Naive B cell (primary cell): Measurements from ENCODE around the gene ZNF536. TPM values are rescaled to one million over a fixed set of nuclear protein-coding genes. Genes with fewer than 3 reads are reported as not detected.

Source experiments
- ATAC-seq, 2 donors: fragments of 150-1000 bp; cut with Tn5 transposase; 2 replicates each; pipeline ENCODE4 v1.10.0; 2021; ENCODE audit warnings: low read depth in 2 of 2, mild to moderate bottlenecking in 2 of 2, moderate library complexity in 2 of 2
- DNase-seq: peaks from one replicate; pipeline ENCODE4 v3.0.0; 2022
- H3K27ac Mint-ChIP-seq, 6 donors: one replicate each; pipeline ENCODE4 v1.8.0; 2020 to 2022; ENCODE audit warnings: mild to moderate bottlenecking in 6 of 6, mixed read lengths in 6 of 6, moderate library complexity in 5 of 6, inconsistent platforms in 2 of 6
- H3K27me3 Mint-ChIP-seq, 3 donors: one replicate each; pipeline ENCODE4 v1.8.0; 2021 to 2022; ENCODE audit warnings: mixed read lengths in 3 of 3, mild to moderate bottlenecking in 1 of 3
- H3K36me3 Mint-ChIP-seq, 2 donors: one replicate each; pipeline ENCODE4 v1.8.0; 2020 to 2022; ENCODE audit warnings: mixed read lengths in 2 of 2, inconsistent platforms in 1 of 2, mild to moderate bottlenecking in 1 of 2
- H3K4me1 Mint-ChIP-seq, 3 donors: one replicate each; pipeline ENCODE4 v1.8.0; 2020 to 2022; ENCODE audit warnings: mixed read lengths in 3 of 3, inconsistent platforms in 1 of 3, mild to moderate bottlenecking in 1 of 3, moderate library complexity in 1 of 3
- H3K4me3 Mint-ChIP-seq, 8 donors: one replicate each; pipeline ENCODE4 v1.8.0; 2020 to 2022; ENCODE audit warnings: mild to moderate bottlenecking in 8 of 8, mixed read lengths in 8 of 8, moderate library complexity in 8 of 8, inconsistent platforms in 2 of 8
- H3K9me3 Mint-ChIP-seq, 7 donors: one replicate each; pipeline ENCODE4 v1.8.0; 2020 to 2022; ENCODE audit warnings: mixed read lengths in 7 of 7, mild to moderate bottlenecking in 5 of 7, inconsistent platforms in 2 of 7, moderate library complexity in 1 of 7
- polyA plus RNA-seq, 6 donors: library from polyadenylated mRNA; unstranded; fragments of 300-500 nt; fragmentation: Illumina TruSeq; gene quantifications; one replicate each; pipeline ENCODE4 v1.2.3, GENCODE V29; 2021; ENCODE audit warnings: low read depth in 6 of 6

Gene ZNF536
- polyA plus RNA-seq, 6 donors from 2014 or later, result 0.08 TPM; not detected in 5

GRCh38 chr19:30376272-30376671, 4.1 kb downstream of the ZNF536 start:
- no peak for ATAC-seq
- Mint-ChIP-seq H3K4me3 (no peak overlapping the region), H3K27ac (no peak overlapping the region), H3K36me3 (no peaks in the 10 kb centered on the region), H3K27me3 (peaks cover 16 to 44% (median 39%) of the 10 kb centered on the region in 3 donors), H3K9me3 (peaks cover 0 to 2% (median 0%) of the 10 kb centered on the region in 7 donors), H3K4me1 (peaks cover 0 to 5% (median 0%) of the 10 kb centered on the region in 3 donors)
- DNase-seq, result no peak

GRCh38 chr19:30376826-30377425, 4.7 kb downstream of the ZNF536 start:
- no peak overlapping the region for H3K4me3 Mint-ChIP-seq
- no peak overlapping the region for H3K27ac Mint-ChIP-seq
- H3K36me3 Mint-ChIP-seq, result no peaks in the 10 kb centered on the region
- peaks cover 0 to 5% (median 0%) of the 10 kb centered on the region in 3 donors for H3K4me1 Mint-ChIP-seq
- DNase-seq, result no peak
- H3K9me3 Mint-ChIP-seq, result peaks cover 0 to 6% (median 0%) of the 10 kb centered on the region in 7 donors
- ATAC-seq, result no peak
- peaks cover 15 to 41% (median 37%) of the 10 kb centered on the region in 3 donors for H3K27me3 Mint-ChIP-seq

DNA sequence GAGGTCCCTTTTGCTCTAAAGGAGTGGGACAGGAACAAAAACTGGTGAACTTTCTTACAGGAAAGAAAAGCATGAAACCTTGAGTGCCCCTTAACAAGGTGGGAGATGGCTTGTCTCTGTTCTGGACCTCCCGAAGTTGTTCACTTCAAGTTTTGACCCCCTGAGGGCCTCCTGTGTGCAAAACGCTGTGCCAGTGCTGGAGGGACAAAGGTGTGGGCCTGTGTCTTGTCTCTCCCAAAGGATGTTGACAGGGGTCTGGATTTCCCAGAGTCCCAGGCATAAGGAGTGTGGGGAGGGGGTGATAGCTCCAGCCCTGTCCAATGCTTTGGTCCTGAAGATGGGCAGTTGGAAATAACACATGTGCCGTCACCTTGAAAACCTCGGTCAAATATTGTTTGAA, 6.5 kb downstream of the ZNF536 start:
- Mint-ChIP-seq H3K36me3 (no peaks in the 10 kb centered on the region), H3K27me3 (peaks cover 7 to 24% (median 21%) of the 10 kb centered on the region in 3 donors), H3K4me1 (peaks cover 0 to 5% (median 0%) of the 10 kb centered on the region in 3 donors), H3K9me3 (peaks cover 0 to 6% (median 0%) of the 10 kb centered on the region in 7 donors), H3K4me3 (peak overlapping the region in 1 of 8 donors; percentile 47), H3K27ac (no peak overlapping the region)
- DNase-seq, result no peak
- no peak for ATAC-seq

DNA sequence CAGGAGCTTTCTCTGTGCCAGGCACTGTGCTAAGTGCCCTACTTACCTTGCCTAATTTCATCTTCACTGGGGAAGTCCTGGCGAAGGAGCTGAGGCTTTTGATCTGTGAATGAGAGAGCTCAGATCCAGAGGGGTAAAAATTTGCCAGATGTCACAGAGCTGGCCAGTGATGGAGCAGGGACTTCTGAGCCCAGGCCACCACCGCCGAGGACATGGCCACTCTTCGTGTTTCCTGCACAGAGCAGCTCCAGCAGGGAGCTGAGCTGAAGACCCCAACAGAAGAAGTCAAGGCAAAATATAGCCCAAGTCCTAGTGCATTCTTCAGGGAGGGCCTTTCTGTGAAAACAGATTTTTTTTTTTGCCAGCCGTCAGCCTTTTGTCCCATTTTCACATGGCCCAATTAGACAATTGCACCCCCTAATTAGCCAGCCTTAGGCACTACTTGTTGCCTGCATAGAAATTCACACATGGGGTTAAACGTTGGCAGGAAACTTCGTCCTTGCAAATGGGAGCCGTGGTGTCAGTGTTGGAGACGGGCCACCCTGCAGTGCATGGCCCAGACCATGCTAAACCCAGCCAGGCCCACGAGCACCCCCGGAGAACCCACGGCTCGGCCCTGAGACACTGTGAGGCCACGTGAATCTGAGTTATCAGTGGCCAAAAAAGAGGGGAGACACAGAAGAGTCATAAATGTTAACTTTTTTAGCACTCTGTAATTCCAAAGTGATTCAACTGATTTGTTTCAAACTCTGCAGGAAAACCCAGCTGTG, 7.8 kb downstream of the ZNF536 start:
- Mint-ChIP-seq H3K4me3 (no peak overlapping the region), H3K27ac (no peak overlapping the region), H3K36me3 (no peaks in the 10 kb centered on the region), H3K4me1 (peaks cover 0 to 5% (median 0%) of the 10 kb centered on the region in 3 donors), H3K9me3 (peaks cover 0 to 6% (median 0%) of the 10 kb centered on the region in 7 donors), H3K27me3 (peaks cover 7 to 23% (median 20%) of the 10 kb centered on the region in 3 donors)
- DNase-seq (no peak), ATAC-seq (no peak)

DNA sequence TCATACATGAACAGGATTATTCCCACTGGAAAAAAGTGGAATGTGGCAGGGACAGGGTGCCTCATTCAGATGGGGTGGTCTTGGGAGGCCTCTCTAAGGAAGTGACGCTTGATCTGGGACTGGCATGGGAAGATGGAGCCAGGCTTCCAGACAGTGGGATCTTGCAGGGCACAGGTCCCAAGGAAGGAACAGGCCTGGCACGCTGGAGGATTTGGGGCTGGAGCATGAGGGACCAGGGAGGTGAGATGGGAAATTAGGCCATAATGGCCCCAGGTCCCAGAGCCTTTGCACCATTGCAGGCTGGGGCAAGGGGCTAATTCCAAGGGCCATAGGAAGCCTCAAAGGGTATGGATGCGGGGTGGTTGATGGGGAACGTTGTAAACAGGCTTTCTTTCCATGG, 9.2 kb downstream of the ZNF536 start:
- Mint-ChIP-seq H3K27me3 (peaks cover 4 to 22% (median 7%) of the 10 kb centered on the region in 3 donors), H3K36me3 (no peaks in the 10 kb centered on the region), H3K9me3 (peaks cover 0 to 6% (median 0%) of the 10 kb centered on the region in 7 donors), H3K4me1 (no peaks in the 10 kb centered on the region), H3K27ac (peak overlapping the region in 1 of 6 donors; percentile 73), H3K4me3 (no peak overlapping the region)
- no peak for DNase-seq
- no peak for ATAC-seq

- no peak for DNase-seq
- Mint-ChIP-seq H3K27ac (no peak overlapping the region), H3K4me1 (no peaks in the 10 kb centered on the region), H3K4me3 (no peak overlapping the region), H3K36me3 (no peaks in the 10 kb centered on the region), H3K27me3 (peaks cover 0 to 12% (median 4%) of the 10 kb centered on the region in 3 donors), H3K9me3 (peaks cover 0 to 6% (median 0%) of the 10 kb centered on the region in 7 donors)
- ATAC-seq, result no peak
These were observed 13.0 kb downstream of the ZNF536 start for GRCh38 chr19:30385174-30385573.

GRCh38 chr19:30385666-30386065, 13.5 kb downstream of the ZNF536 start:
- no peak for DNase-seq
- no peaks in the 10 kb centered on the region for H3K4me1 Mint-ChIP-seq
- H3K27ac Mint-ChIP-seq, result peak overlapping the region in 1 of 6 donors; percentile 86
- H3K4me3 Mint-ChIP-seq, result no peak overlapping the region
- H3K9me3 Mint-ChIP-seq, result peaks cover 0 to 6% (median 0%) of the 10 kb centered on the region in 7 donors
- H3K27me3 Mint-ChIP-seq, result peaks cover 0 to 12% (median 4%) of the 10 kb centered on the region in 3 donors
- no peaks in the 10 kb centered on the region for H3K36me3 Mint-ChIP-seq
- no peak for ATAC-seq

DNA sequence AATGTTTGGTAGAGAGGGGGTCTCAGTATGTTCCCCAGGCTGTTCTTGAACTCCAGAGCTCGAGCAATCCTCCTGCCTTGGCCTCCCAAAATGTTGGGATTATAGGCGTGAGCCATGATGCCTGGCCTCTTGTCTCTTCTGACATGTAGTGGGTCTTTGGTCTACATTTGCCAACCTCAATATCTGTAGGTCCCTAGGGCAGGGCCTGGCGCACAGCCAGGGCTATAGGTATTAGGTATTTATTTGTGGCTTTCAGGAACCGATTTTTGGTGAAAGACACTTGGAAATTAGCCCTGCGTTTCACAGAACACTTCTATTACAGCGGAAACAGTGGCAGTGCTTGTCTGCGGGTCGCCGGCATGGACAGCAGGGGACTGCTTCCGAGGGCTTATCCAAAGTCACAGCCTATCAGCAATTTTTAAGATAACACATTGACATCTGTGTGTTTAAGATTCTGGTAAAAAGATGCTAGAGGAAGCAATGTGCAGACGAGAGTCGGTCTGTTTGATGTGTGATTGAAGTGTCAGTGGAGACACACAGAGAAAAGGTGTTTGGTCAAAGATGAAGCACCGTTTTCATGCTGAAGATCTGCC, 14.5 kb downstream of the ZNF536 start:
- no peak overlapping the region for H3K27ac Mint-ChIP-seq
- no peak overlapping the region for H3K4me3 Mint-ChIP-seq
- ATAC-seq, result no peak
- H3K4me1 Mint-ChIP-seq, result no peaks in the 10 kb centered on the region
- peaks cover 0 to 4% (median 0%) of the 10 kb centered on the region in 7 donors for H3K9me3 Mint-ChIP-seq
- H3K36me3 Mint-ChIP-seq, result no peaks in the 10 kb centered on the region
- H3K27me3 Mint-ChIP-seq, result peaks cover 0 to 13% (median 4%) of the 10 kb centered on the region in 3 donors
- DNase-seq, result no peak

GRCh38 chr19:30387311-30388115, 15.3 kb downstream of the ZNF536 start:
- DNase-seq (no peak), ATAC-seq (no peak)
- Mint-ChIP-seq H3K9me3 (peaks cover 0 to 2% (median 0%) of the 10 kb centered on the region in 7 donors), H3K36me3 (no peaks in the 10 kb centered on the region), H3K4me3 (no peak overlapping the region), H3K27me3 (peaks cover 6 to 19% (median 8%) of the 10 kb centered on the region in 3 donors), H3K27ac (no peak overlapping the region), H3K4me1 (no peaks in the 10 kb centered on the region)

- no peak overlapping the region for H3K4me3 Mint-ChIP-seq
- ATAC-seq, result no peak
These were observed 16.1 kb downstream of the ZNF536 start for GRCh38 chr19:30388327-30388726.

DNA sequence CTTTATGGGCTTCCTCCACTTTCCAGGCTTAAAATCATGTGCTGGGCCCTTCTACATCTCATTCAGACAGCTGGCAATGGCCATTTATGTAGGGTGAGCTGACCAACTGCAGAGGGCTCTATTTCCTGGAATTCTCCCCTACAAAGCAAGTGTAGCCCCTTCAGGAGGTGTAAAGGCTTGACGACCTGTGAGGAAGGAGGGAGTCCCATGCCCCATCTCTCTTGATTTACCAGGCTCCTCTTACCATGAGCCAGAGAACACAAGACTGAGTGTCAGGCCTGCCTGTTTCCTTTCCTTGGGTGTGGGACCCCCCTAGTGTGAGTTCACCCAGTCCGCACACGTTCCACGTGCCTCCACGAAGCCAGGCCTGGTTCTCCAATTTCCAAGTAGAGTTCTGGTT, 16.6 kb downstream of the ZNF536 start:
- no peaks in the 10 kb centered on the region for H3K36me3 Mint-ChIP-seq
- DNase-seq, result no peak
- H3K4me3 Mint-ChIP-seq, result no peak overlapping the region
- peaks cover 10 to 27% (median 20%) of the 10 kb centered on the region in 3 donors for H3K27me3 Mint-ChIP-seq
- peaks cover 0 to 7% (median 0%) of the 10 kb centered on the region in 7 donors for H3K9me3 Mint-ChIP-seq
- H3K4me1 Mint-ChIP-seq, result no peaks in the 10 kb centered on the region
- ATAC-seq, result no peak
- no peak overlapping the region for H3K27ac Mint-ChIP-seq

More at GRCh38 chr19:30388327-30388726, 16.1 kb downstream of the ZNF536 start:
- Mint-ChIP-seq H3K27me3 (peaks cover 10 to 22% (median 15%) of the 10 kb centered on the region in 3 donors), H3K27ac (no peak overlapping the region), H3K4me1 (no peaks in the 10 kb centered on the region), H3K9me3 (peaks cover 0 to 2% (median 0%) of the 10 kb centered on the region in 7 donors), H3K36me3 (no peaks in the 10 kb centered on the region)
- no peak for DNase-seq

DNA sequence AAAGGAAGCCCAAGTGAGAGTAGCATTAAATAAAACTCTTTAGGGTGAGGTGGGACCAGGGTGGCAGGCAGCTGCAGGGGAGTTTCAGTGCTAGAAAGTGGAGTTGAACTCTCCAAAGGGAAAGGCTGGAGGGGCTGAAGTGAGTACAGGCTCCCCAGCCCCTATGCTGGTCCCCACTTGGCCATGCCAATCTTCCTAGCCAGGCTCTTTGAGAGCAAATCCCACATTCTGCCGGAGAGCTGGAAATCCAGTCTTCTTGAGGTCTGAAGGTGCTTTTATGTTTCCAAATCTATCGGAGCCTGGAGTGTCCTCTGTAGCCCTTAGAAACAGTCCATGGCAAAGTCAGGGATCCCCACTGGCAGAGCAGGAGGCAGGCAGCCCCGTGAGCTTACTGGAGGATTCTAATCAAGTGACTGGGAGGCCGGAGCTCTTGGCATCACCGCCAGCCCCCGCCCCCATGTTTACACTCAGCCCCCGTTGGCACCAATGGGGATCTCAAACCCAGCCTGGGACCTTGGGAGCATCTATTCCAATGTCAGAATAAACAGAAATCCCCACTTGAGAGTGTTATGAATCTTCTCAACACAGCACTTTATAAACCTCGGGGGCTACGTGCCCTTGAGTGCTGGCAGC, 18.3 kb downstream of the ZNF536 start:
- DNase-seq (no peak), ATAC-seq (no peak)
- Mint-ChIP-seq H3K27me3 (peaks cover 10 to 27% (median 24%) of the 10 kb centered on the region in 3 donors), H3K27ac (no peak overlapping the region), H3K4me3 (no peak overlapping the region), H3K36me3 (no peaks in the 10 kb centered on the region), H3K9me3 (peaks cover 0 to 7% (median 0%) of the 10 kb centered on the region in 7 donors), H3K4me1 (no peaks in the 10 kb centered on the region)
